Smooth muscle cell of the brain vasculature (primary cell): ENCODE measurements around the gene S100A10.

Experiments
- DNase-seq: peaks from one replicate; pipeline ENCODE4 v3.0.0-alpha.2; 2012; ENCODE audit warnings: low read depth, low spot score

The S100A10 gene

DNA sequence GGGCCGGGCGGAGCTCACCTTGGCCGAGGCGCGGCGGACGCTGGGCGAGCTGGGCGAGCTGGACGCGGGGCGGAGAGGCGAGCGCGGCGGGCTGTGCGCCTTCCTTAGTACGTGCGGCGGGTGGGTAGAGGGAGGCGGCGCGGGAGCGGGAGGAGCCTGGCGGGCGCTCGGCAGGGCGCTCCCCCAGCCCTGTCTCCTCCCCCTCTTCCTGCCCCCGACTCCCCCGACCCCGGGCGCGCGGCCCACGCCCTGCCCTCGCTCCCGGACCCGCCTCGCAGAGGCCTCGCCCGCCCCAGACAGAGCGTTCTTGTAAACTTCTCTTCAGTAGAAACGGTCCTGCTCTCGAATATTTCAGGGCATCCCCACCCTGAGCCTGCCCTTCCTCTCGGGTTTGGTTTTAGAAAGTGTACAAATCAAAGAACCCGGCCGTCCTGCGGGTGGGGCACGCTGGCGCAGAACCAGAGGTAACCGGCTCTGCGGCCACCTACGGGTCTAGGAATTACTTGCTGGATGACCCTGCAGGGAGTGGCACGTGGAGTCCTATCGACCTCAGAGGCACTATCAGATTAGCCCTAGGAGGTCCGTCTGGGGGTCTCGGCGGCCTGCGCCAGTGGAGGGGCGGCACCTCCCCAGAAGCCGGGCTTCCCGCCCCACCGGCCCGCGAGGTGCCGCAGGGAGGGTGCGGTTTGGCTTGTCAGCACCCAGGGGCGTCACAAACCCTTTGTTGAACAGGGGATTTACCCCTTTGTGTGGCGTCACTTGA, at the start of gene S100A10:
Gene S100A10 (minus strand): TSS at position 126 of the 763 bp plus-strand sequence. CDS start 7,629 bp downstream, outside the sequence.
- no peak for DNase-seq

DNA sequence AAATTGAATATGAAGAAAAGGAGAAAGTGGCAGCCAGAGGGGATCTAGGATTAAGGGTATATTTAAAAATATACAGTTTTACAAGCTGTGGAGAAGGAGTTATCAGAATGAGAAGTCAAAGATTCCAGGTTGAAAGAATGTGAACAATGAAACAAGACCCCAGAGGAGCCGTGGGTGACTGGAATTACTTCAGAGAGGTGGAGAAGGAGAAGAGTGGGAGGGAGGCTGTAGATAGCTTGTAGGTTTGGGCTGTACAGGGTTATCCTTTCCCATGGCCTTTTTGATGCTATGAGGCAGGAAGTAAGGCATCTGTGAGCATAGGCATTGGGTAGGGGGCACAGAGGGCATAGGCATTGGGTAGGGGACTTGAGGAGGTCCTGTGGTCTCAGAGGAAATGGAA, 48.4 kb upstream of the S100A10 start:
- no peak for DNase-seq

DNA sequence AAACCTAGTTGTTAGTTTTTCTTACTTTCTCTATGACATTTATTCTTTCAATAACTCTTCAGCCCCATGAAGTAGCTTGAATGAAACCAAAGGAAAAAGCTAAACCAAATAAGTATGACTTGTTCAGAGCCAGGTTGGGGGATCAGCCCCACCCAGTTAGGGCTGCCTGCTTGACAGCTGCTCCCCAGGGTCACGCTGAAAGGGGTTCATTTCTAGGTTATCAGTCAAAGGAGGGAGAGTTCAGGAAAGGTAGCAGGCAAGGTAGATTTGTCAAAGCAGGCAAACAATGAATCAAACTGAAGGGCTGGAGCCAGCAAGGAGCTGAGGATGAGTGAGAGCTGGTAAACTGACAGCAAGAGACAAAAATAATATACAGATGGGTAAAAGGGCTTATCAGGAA, 46.2 kb upstream of the S100A10 start:
- no peak for DNase-seq

DNA sequence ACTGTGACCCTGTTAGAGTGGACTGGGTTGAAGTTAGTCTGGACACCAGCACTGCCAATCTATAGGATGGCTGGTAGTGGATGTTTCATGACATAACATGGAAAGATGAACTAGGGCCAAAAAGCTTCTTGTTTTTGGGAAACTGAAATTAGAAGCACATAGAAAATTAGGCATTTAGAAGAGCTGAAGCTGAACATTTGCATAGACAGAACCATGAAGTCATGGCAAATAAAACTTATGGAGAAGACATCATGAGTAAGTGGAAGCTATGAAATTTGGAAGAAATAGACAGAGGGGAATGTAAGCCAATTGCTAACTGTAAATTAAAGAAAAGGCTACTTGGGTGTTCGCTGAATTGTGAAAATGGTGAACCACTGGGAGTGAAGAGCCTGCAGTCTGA, 45.8 kb upstream of the S100A10 start:
- DNase-seq, result no peak

DNA sequence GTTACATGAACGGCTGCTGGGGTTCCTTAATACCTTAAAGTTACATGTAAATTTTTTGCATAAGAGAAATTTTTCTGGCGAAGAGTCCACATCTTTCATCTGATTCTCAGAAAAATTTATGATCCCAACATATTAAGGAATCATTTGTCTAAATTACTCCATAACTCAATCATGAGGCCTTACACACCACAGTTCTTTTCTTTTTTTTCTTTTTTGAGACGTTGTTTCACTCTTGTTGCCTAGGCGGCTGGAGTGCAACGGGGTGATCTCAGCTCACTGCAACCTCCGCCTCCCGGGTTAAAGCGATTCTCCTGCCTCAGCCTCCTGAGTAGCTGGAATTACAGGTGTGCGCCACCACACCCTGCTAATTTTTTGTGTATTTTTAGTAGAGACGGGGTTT, 45.2 kb upstream of the S100A10 start:
- DNase-seq, result no peak

GRCh38 chr1:152036267-152037216, 42.9 kb upstream of the S100A10 start, which contains the start of gene S100A11:
Gene S100A11 (minus strand): TSS chr1:152037004. CDS start chr1:152036915, 89 bp downstream.
- DNase-seq, result no peak

DNA sequence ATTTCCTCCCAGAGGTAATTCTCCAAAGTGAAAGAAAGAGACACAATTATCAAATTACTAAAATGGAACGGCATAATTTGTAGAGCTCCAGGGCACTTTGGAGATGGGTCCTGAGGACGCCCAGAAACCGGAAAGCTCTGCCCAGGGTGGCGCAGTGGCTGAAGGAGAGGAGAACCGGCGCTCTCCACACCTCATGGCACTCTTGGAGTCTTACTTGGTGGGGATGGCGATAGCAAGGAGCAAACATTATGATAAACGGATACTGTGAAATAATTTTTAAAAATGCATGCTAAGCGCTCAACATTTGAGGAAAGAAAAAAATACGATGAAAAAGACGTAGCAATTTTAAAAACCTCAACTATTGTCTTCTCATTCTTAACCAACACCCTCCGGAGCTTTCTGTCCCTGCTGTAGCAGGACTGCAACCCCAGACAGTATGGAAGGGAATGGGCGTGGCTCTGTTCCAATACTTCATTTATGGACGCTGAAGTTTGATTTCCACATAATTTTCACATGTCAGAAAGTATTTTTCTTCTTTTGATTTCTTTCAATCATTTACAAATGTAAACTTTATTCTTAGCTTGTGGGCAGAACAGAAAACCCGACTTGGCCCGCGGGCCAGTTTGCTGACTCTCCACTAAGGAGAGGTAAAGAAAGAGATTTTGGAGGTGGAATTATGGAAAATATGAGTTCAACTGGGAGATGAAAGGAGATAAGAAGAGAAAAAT, 42.0 kb upstream of the S100A10 start:
- DNase-seq, result no peak

DNA sequence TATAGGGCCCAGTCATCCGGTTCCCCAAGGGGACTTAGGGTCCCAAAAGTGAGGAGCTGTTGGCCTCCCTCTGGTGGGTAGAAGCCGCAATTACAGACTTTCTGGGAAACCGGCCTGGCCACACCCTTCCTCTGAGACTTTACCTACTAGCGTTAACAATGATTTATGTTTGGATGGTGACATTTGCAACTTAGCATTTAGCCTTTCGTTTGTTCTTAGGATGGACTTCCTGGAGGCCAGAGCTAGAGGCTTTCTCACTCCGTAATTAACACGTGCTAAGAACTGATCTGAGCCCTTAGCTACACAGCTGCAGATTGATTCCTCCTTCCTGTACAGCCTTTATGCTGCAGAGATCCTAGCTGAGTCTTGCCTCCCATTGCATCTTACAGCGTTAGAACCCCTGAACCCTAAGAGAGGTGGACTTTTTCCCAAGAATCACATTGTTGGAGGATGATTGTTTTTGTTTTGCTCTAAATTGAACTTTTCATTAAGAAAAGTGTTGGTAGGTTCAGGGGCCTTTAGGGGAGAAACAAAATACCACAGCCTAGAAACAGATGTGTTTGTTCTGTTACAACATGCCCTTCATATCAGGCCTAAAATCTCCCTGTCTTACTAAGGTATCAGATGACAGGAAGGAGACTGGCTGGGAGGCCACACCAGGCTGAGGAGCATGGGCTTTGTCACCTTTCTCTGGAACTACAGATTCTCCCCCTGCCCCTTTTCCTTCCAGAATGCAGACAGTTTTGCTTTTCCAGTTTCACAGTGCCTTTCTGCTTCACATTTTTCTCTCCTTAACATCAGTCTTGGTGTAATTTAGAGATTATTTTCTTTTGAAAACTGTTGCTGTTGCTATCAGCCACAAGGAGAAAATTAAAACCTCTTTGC, 41.2 kb upstream of the S100A10 start:
- DNase-seq, result no peak

DNA sequence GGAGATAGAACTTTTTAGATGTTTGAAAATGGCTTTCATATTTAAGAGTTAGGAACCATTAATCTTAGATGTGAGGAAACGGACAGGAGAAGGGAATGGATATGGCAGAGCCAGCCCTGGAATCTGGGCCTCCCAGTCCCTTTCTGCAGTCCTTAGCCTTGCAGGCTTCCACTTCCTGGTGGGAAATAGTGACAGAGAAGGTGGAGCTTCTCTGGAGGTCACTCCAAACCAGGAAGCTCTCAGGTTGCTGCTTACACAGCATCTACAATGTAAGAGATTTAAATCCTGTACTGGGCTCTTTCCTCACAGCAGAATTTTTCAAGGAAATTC, 40.6 kb upstream of the S100A10 start:
- no peak for DNase-seq

GRCh38 chr1:152029929-152030211, 36.2 kb upstream of the S100A10 start:
- DNase-seq, result no peak

DNA sequence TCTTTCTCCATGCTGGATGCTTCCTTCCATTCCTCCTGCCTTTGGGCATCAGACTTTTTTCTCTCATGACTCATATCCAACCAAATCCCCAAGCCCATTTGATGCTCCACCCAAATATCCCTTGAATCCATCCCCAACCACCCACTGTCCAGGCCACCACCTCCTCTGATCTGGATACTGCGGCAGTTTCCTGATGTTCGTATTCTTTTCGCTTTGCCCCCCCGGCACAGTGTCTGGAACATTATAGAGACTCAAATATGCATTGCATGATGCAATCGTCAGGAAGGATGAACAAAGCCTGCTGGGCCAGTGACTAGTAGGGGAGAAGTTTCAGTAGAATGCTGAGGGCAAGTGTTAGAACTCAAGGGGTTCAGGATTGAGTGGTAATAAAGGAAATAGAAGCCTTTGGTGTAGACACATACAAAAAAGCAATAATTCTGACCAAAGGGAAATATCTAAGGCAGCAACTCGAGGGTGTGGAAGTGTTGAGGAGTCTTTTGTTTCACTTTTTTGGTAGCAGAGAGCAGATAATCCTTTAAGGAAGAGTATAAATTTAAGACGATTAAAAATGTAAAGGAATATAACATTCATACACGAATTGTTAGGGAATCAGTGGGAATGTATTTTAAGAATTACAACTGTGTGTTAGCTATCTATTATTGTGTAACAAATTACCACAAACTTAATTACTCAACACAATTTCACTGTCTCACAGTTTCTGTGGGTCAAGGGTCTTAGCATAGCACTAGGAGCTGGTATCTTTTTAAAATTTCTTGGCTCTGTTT, 35.7 kb upstream of the S100A10 start:
- no peak for DNase-seq

- DNase-seq, result no peak
Observed at GRCh38 chr1:152026895-152027294, 33.2 kb upstream of the S100A10 start.

- no peak for DNase-seq
Observed at GRCh38 chr1:152024223-152024622, 30.6 kb upstream of the S100A10 start.

DNA sequence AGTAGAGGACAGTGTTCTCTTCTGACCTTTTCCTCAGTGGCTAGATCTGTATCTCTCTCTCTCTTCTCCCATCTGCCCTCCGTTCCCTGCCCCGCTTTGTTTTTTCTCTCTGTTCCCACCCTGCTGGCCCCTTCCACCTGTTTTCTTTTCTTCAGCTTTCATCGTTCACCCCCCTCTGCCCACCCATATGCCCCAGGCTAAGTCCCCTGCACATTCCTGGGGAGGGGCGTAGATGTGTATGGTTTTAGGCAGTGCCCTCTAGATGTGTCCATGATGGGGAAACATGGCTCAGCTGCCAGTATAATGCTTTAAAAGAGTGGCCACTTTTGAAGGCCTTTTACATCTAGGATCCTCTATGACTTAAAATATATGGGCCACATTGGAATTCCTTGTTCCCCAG, 29.6 kb upstream of the S100A10 start:
- DNase-seq, result no peak

DNA sequence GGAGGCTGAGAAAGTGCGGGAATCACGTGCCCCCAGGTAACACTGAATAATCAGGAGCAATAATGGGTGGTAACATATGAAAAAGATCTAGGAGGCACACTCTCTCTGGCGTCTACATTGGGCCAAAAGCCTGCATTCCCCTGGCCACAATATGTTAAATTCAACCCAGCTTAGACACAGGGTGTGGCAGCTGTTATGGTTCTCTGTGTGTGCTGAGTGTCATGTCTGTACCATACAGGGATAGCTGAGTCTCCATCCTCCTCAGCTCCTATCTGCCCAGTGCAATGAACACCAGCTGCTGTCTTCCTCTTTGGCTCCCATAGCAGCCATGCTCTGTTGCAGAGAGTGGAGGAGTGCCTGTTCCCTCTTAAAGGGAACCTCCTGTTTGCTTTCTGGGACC, 28.8 kb upstream of the S100A10 start:
- DNase-seq, result no peak

DNA sequence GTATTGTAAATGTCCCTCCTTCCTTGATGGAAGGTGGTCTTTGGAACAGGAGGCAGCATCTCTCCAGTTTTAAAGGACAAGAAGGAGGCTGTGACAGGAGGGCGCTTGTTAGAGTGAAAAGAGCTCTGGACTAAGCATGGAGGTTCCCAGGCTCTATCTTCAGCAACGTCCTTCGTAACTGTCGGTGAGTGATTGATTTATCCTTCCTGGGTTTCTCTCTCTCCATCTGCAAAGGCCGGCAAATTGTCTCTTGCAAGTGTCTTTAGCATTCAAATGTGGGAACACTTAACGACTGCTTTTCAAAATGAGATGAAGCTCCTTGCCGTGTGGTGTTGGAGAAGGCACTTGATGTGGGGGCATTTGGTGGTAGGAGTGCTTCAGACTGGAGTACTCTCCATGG, 27.9 kb upstream of the S100A10 start:
- DNase-seq, result no peak

DNA sequence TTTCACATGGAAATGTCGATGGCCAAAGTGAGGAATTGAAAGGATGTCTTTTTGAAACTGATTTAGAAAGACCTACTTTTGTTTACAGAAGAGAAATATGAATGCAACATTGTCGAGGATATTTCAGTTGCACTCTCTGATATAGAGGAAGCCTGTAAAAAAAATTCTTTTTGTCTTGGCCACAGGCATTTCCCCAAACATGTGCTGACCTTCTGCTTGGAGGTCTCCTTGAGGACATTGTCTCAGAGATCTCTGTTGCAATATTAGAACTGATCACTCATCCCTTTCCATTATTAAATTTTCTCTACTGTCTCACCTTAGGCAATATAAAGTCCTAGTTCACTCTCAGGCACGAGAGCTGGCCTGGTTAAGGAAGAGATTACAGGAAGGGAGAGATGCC, 27.2 kb upstream of the S100A10 start:
- DNase-seq, result no peak

- DNase-seq, result no peak
Observed at GRCh38 chr1:152018537-152018936, 24.9 kb upstream of the S100A10 start.

DNA sequence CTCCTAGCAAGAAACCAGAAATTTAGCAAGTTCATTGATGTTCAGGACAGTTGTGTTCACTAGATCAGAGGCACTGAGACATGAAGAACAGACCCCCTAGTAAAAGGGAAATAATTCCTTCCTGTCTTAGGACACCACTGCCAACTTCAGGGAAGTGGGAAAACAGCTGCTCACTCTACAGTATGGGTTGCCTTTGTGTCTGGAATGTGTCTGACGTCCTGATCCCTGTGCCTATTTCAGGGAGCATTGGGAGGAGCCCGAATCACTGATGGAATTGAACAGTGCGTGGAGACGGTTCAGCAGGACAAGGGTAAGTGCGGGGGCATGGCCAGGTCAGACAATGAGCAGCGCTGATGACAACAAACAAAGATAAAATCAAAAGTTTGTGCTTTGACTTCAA, 22.1 kb upstream of the S100A10 start:
- no peak for DNase-seq

DNA sequence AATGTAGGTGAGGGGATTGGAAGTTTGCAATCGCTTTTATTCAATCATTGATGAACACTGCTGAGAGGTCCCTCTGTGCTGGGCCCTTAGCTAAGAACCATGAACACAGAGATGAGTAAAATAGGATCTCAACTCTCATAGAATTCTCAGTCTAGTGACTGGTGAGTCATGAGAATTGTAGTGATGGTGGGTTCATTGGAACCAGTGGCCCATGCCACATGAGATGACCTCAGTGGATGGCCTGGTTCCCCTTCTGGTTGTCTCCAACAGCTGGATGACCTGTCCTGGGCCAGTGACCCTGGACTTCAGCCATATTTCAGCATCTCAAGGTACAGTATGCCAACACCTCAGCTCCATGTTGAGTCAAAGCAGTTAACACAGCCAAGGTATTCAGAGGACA, 21.3 kb upstream of the S100A10 start:
- DNase-seq, result no peak
